Measurements from ENCODE around the gene SLC9A8. TPM values are rescaled to one million over a fixed set of nuclear protein-coding genes. Genes with fewer than 3 reads are reported as not detected.

The SLC9A8 gene
- polyA plus RNA-seq, 1 donor from 2014 or later, result 6.7 TPM

DNA sequence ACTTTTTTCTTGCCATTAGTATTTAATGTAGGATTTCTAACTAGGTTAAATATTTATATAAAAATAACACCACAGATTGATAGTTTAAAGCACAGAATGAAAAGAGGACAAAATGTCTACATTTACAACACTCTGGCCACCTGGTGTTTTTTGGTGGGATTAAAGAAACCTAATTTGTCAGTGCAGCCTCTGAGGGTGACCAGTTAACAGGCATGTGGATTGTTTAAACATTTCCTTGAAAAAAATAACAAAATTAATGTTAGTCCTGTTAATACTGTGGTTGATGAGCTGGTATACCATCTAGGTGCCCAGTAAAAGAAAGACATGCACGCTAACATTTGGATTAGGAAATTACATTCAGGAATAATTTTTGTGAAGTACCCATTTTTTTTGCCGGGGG, 8.8 kb downstream of the SLC9A8 start:
- Histone ChIP-seq H3K36me3 (ENCODE audit: insufficient read depth, low read length) (peaks cover 7% of the 10 kb centered on the region), H4K20me1 (ENCODE audit: insufficient read depth) (no peaks in the 10 kb centered on the region), H3K9me3 (ENCODE audit: low read length) (peaks cover 3% of the 10 kb centered on the region), H3F3A (ENCODE audit: insufficient read depth, low read length, poor library complexity, severe bottlenecking) (no peaks in the 10 kb centered on the region), H2AFZ (ENCODE audit: low read depth, low read length) (no peak overlapping the region), H3K4me3 (ENCODE audit: low read length) (no peak overlapping the region), H3K4me2 (ENCODE audit: low read length) (no peak overlapping the region), H3K27ac (ENCODE audit: low read length) (no peak overlapping the region), H3K9me2 (ENCODE audit: insufficient read depth, low read length) (no peaks in the 10 kb centered on the region), H3K79me2 (replicated peaks; ENCODE audit: insufficient read depth, low read length) (no peaks in the 10 kb centered on the region), H3K27me3 (ENCODE audit: insufficient read depth, low read depth, low read length) (no peaks in the 10 kb centered on the region), H3K9ac (ENCODE audit: low read length) (no peak overlapping the region)
- TF ChIP-seq POLR2AphosphoS5 (IDR thresholded peaks at IDR 0.05), result no peak
- no peak for TF ChIP-seq RAD21 (conservative IDR thresholded peaks at IDR 0.05)
- no peak for TF ChIP-seq SMC3 (conservative IDR thresholded peaks at IDR 0.05; ENCODE audit: poor library complexity)
- no peak for TF ChIP-seq MXI1 (conservative IDR thresholded peaks at IDR 0.05; ENCODE audit: poor library complexity, severe bottlenecking)

DNA sequence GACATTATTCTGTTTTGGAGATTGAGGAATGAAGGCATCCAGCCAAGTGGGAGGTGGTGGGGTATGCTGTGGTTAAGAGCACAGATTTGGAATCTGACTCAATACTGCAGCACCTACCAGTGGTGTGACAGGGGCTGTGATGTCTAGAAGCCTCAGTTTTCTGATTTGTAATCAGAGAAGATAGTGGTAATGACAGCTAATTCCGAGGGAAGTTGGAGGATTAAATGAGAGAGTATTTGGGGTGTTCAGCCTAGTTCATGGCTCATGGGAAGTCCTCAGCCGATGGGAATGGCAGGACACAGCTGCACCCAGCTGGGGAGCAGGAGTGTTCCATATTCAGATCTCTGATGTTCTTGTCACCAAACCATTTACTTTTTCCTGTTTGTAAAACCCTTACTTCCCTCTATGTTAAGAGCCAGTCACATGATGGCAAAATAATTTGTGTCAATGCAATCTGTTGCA, 9.3 kb downstream of the SLC9A8 start:
- no peak overlapping the region for H3K9ac ChIP-seq (ENCODE audit: low read length)
- H2AFZ ChIP-seq (ENCODE audit: low read depth, low read length), result no peak overlapping the region
- TF ChIP-seq TAF1 (IDR thresholded peaks at IDR 0.05; ENCODE audit: low read depth), result no peak
- TF ChIP-seq MXI1 (conservative IDR thresholded peaks at IDR 0.05; ENCODE audit: poor library complexity, severe bottlenecking), result no peak
- TF ChIP-seq, protein P1, sequence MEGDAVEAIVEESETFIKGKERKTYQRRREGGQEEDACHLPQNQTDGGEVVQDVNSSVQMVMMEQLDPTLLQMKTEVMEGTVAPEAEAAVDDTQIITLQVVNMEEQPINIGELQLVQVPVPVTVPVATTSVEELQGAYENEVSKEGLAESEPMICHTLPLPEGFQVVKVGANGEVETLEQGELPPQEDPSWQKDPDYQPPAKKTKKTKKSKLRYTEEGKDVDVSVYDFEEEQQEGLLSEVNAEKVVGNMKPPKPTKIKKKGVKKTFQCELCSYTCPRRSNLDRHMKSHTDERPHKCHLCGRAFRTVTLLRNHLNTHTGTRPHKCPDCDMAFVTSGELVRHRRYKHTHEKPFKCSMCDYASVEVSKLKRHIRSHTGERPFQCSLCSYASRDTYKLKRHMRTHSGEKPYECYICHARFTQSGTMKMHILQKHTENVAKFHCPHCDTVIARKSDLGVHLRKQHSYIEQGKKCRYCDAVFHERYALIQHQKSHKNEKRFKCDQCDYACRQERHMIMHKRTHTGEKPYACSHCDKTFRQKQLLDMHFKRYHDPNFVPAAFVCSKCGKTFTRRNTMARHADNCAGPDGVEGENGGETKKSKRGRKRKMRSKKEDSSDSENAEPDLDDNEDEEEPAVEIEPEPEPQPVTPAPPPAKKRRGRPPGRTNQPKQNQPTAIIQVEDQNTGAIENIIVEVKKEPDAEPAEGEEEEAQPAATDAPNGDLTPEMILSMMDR (IDR thresholded peaks at IDR 0.05; ENCODE audit: poor library complexity, severe bottlenecking), result no peak
- TF ChIP-seq EP300 (conservative IDR thresholded peaks at IDR 0.05; ENCODE audit: poor library complexity, severe bottlenecking), result no peak
- TF ChIP-seq, protein P2, sequence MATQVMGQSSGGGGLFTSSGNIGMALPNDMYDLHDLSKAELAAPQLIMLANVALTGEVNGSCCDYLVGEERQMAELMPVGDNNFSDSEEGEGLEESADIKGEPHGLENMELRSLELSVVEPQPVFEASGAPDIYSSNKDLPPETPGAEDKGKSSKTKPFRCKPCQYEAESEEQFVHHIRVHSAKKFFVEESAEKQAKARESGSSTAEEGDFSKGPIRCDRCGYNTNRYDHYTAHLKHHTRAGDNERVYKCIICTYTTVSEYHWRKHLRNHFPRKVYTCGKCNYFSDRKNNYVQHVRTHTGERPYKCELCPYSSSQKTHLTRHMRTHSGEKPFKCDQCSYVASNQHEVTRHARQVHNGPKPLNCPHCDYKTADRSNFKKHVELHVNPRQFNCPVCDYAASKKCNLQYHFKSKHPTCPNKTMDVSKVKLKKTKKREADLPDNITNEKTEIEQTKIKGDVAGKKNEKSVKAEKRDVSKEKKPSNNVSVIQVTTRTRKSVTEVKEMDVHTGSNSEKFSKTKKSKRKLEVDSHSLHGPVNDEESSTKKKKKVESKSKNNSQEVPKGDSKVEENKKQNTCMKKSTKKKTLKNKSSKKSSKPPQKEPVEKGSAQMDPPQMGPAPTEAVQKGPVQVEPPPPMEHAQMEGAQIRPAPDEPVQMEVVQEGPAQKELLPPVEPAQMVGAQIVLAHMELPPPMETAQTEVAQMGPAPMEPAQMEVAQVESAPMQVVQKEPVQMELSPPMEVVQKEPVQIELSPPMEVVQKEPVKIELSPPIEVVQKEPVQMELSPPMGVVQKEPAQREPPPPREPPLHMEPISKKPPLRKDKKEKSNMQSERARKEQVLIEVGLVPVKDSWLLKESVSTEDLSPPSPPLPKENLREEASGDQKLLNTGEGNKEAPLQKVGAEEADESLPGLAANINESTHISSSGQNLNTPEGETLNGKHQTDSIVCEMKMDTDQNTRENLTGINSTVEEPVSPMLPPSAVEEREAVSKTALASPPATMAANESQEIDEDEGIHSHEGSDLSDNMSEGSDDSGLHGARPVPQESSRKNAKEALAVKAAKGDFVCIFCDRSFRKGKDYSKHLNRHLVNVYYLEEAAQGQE (IDR thresholded peaks at IDR 0.05; ENCODE audit: borderline replicate concordance), result no peak
- no peak for TF ChIP-seq POLR2AphosphoS5 (IDR thresholded peaks at IDR 0.05)
- TF ChIP-seq EZH2 (IDR thresholded peaks at IDR 0.05; ENCODE audit: borderline replicate concordance, insufficient read depth, low read length, poor library complexity, severe bottlenecking), result no peak
- TF ChIP-seq RAD21 (conservative IDR thresholded peaks at IDR 0.05), result no peak
- no peak for TF ChIP-seq SMC3 (conservative IDR thresholded peaks at IDR 0.05; ENCODE audit: poor library complexity)
- no peaks in the 10 kb centered on the region for H3K9me2 ChIP-seq (ENCODE audit: insufficient read depth, low read length)
- peaks cover 7% of the 10 kb centered on the region for H3K36me3 ChIP-seq (ENCODE audit: insufficient read depth, low read length)
- H3K4me3 ChIP-seq (ENCODE audit: low read length), result no peak overlapping the region
- no peaks in the 10 kb centered on the region for H3K79me2 ChIP-seq (replicated peaks; ENCODE audit: insufficient read depth, low read length)
- H3K9me3 ChIP-seq (ENCODE audit: low read length), result peaks cover 3% of the 10 kb centered on the region
- no peaks in the 10 kb centered on the region for H3F3A ChIP-seq (ENCODE audit: insufficient read depth, low read length, poor library complexity, severe bottlenecking)
- no peaks in the 10 kb centered on the region for H3K27me3 ChIP-seq (ENCODE audit: insufficient read depth, low read depth, low read length)
- no peak overlapping the region for H3K27ac ChIP-seq (ENCODE audit: low read length)
- no peaks in the 10 kb centered on the region for H4K20me1 ChIP-seq (ENCODE audit: insufficient read depth)
- no peak overlapping the region for H3K4me2 ChIP-seq (ENCODE audit: low read length)

Measured in neural cell (in vitro differentiated cells).